Fibroblast of gingiva (primary cell): ENCODE data around the gene POLRMT.
"Not testable (repeated sequence)": the region's sequence is repeated elsewhere in the genome, so short reads cannot be mapped to it uniquely, and the experiment has no call there.

ENCODE experiments used
- DNase-seq: peaks from one replicate; pipeline ENCODE4 v3.0.0-alpha.2; 2011; ENCODE audit warnings: low read depth

Gene POLRMT

GRCh38 chr19:611481-611868 lies 21.9 kb downstream of the POLRMT start:
- DNase-seq, result peak; percentile 63

DNA sequence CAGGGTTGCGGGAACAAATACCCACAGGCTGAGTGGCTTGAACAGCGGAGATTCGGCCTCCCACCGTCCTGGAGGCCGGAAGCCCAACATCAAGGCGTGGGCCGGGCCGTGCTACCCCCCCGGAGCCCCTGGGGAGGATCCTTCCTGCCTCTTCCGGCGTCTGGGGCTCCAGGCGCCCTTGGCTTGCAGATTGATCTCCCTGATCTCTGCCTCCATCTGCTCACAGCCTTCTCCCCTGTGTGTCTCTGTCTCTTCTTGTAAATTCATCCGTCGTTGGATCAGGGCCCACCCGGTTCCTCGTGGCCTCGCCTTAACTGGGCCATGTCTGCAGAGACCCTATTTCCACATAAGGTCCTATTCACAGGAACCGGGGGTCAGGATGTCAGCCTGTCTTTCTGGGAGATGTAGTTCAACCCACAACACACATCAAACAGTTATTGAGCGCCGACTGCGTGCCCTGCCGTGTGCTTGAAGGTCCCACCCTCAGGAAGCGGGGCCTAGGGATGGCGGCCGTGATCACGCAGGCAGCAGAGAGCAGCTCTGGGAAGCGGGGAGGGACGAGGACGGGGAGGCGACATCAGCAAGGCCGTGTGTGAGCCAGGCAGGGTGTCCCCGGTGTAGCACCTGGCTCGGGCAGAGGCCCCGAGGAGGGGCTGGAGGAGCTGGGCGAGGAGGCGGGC lies 22.4 kb downstream of the POLRMT start:
- peak; percentile 55 for DNase-seq

DNA sequence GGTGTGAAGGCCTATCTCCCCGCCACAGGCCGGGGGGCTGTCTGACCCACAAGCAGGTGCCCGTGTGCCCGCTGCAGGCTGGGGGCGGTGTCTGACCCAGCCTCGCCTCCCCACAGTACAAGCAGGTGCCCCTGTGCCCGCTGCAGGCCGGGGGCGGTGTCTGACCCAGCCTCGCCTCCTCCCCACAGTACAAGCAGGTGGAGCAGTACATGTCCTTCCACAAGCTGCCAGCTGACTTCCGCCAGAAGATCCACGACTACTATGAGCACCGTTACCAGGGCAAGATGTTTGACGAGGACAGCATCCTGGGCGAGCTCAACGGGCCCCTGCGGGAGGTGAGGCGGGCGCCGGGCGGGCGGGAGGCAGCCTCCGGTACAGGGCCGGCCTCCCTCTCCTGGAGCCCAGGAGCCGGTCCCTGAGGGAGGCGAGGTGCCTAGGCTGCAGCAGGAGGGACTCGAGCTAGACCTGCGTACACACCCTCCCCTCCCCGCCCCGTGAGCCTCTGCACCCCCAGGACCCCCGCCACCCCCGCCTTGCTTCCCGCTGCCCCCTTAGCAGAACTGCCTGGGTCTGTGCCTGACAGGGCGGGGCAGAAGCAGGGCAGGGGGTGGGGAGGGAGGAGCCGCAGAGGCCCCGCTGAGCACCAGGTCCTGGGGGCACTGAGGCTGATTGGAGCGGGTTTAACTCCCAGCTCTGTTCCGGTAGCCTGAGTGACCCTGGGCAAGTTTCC lies 23.1 kb downstream of the POLRMT start:
- no peak for DNase-seq

- DNase-seq, result no peak
These were observed 24.4 kb downstream of the POLRMT start for GRCh38 chr19:609004-609346.

DNA sequence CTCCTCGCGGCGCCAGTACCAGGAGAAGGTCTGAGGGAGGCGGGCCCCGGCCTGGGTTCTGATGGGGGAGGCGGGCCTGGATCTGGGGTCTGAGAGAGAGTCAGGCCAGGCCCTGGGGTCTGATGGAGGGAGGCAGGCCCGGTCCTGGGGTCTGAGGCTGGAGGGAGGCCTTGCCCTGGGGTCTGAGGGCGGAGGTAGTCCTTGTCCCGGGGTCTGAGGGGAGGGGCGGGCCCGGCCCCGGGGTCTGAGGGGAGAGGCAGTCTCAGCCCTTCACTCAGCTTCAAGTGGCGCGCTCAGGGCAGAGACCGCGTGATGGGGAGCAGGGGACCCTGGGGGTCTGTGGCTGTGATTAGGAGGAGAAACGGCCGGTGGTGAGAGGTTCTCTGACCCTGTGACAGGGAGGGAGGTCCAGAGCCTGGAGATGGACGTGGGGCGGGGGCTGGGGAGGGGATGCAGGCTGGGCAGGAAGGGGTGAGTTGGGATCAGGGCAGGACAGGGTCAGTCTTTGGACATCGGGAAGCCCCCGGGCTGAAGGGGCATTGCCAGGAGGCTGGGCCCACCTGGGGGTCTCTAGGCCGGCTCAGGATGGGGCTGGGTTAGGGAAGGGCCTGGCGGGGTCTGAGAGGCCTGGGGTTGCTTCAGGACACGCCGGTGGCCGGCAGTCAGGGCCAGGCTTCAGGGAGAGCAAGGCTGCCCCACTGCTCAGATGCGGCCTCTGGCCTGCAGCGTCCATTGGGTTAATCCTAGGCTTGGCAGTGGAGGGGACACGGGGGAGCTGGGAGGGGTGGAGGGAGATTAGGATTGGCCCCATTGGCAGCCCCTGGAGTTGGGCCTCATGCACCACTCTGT lies 25.0 kb downstream of the POLRMT start:
- no peak for DNase-seq

GRCh38 chr19:607301-608154 lies 25.8 kb downstream of the POLRMT start:
- no peak for DNase-seq

GRCh38 chr19:605061-605971 lies 28.0 kb downstream of the POLRMT start:
- not testable (repeated sequence) for DNase-seq

- DNase-seq, result no peak
These were observed 29.0 kb downstream of the POLRMT start for GRCh38 chr19:604355-604754.

DNA sequence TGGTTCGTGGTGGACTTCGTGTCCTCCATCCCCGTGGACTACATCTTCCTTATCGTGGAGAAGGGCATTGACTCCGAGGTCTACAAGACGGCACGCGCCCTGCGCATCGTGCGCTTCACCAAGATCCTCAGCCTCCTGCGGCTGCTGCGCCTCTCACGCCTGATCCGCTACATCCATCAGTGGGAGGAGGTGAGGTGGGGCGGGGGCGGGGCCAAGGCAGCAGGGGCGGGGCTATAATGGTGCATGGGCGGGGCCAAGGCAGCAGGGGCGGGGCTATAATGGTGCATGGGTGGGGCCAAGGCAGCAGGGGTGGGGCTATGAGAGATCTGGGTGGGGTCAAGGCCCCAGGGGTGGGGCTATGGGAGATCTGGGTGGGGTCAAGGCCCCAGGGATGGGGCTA lies 29.6 kb downstream of the POLRMT start:
- DNase-seq, result not testable (repeated sequence)

- not testable (repeated sequence) for DNase-seq
These were observed 30.1 kb downstream of the POLRMT start for GRCh38 chr19:603302-603639.

- DNase-seq, result no peak
These were observed 30.7 kb downstream of the POLRMT start for GRCh38 chr19:602391-603301.

DNA sequence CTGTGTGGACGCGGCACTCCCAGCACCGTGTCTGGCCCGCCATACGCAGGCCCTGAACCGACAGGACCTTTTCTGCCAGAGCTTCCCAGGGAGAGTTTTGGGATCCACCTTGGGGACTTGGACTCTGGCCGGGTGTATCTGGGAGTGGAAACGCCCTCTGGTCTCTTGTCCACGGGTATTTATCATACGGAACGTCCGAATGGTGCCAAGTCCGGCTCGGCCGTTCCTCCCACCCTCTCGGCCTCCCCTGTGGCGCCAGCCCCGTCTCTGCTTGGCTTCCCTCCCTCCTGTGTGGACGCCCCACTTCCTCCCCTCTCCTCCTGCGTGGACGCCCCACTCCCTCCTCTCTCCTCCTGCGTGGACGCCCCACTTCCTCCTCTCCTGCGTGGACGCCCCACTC lies 31.5 kb downstream of the POLRMT start:
- no peak for DNase-seq

DNA sequence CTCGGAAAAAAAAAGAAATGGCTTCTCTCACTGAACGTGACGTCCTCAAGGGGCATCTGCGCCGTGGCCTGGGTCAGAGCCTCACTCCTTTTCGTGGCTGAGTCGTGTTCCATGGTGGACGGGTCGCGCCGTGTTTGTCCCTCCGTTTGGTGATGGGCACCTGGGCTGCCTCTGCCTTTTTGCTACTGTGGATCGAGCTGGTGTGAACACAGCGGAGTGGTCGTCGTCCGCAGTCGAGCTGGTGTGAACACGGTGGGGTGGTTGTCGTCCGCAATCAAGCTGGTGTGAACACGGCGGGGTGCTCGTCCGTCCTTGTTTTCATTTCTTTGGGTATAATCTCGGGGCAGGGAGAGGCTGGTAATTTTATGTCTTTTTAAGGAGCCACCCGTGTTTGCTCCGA lies 32.0 kb downstream of the POLRMT start:
- DNase-seq, result no peak

DNA sequence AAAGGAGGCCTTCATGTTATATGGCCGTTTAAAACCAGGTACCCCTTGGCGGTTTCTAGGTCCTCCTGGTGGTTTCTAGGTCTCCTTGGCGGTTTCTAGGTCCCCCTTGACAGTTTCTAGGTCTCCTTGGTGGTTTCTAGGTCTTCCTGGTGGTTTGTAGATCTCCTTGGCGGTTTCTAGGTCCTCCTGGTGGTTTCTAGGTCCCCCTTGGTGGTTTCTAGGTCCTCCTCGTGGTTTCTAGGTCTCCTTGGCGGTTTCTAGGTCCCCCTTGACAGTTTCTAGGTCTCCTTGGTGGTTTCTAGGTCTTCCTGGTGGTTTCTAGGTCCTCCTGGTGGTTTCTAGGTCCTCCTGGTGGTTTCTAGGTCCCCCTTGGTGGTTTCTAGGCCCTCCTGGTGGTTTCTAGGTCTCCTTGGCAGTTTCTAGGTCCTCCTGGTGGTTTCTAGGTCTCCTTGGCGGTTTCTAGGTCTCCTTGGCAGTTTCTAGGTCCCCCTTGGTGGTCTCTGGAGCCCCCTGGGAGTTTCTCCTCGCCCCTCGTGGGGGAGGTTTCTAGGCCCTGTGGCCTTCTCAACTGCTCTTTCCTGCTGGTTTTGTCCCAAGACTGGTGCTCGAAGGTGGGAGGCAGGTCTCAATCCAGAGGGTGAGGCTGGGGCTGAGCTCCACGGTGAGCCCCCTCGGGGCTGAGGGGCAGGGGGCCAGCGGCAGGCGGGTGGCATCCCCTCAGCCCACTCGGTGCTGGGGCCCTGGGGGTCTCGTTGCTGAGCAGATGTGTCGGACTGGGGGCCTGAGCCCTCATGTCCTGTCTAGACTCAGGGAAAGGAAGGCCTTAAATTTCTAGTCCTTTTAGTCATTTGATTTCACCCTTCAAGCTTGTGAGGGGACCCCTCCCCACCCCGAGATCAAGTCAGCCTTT lies 35.7 kb downstream of the POLRMT start:
- no peak for DNase-seq

DNA sequence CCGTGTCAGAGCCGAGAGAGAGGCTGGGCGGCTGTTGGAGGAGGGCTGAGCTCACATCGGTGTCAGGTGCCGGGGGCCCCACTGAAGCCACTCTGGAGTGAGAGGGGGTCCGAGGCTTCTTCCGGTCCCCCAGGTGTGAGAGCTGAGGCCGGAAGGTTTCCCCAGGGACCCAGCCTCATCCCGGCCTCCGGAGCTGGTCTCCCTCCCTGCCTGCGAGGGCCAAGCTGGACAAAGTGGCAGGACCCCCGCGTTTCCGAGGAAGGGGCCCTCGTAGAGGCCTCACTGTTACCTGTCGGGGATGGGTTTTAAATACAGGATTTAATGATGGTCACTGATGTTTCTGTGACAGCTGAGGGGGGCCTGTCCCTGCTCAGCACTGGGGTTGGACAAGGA lies 37.1 kb downstream of the POLRMT start:
- DNase-seq, result no peak

- DNase-seq, result no peak
These were observed 37.7 kb downstream of the POLRMT start for GRCh38 chr19:595326-596262.

DNA sequence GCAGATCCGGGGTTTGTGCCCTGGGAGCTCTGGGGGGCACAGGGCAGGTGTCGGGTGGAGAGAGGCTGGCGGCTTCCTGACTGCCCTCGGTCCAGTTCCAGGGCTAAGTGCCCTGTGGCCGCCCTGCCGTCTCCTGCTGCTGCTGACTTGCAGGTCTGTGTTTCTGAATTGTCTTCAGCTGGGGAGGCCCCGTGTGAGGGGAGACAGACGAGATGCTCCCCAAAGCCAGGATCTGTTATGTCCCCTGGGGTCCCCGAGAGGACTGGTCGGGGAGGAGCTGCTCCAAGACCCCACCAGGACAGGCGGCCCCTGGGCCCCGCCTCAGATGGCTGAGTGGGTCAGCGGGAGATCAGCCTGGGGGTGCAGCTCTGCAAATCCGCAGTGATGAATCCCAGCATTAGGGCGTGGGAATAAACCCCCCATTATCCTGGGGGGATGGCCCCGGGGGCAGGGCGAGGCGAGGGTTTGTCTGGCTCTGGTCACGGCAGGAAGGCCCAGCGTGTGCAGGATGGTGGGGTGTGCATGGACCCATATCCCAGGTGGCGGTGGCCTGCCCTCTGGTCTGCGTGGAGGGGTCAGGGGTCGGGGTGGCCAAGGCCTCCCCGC lies 39.0 kb downstream of the POLRMT start:
- DNase-seq, result no peak
